ENCODE measurements around the gene PIEZO2. TPM values are rescaled to one million over a fixed set of nuclear protein-coding genes. Genes with fewer than 3 reads are reported as not detected.
"Not testable (repeated sequence)": the region's sequence is repeated elsewhere in the genome, so short reads cannot be mapped to it uniquely, and the experiment has no call there.

PIEZO2 gene
- total RNA-seq, 2 experiments from 2014 or later = not detected

GRCh38 chr18:10923551-10924070, 225.8 kb downstream of the PIEZO2 start:
- ATAC-seq (ENCODE audit: poor library complexity) (no peak), DNase-seq (no peak)
- no peak overlapping the region for H3K4me3 ChIP-seq (ENCODE audit: low read length)
- peaks cover 0 to 2% of the 10 kb centered on the region in 2 experiments for H3K27me3 ChIP-seq (ENCODE audit: control insufficient read depth in 1 of 2, insufficient read depth in 2 of 2, low read length in 2 of 2)
- intact Hi-C loops (cut with DNase I, micrococcal nuclease) = loop anchor here in 1 of 2 experiments (10.0 kb wide), 1 partner anchor 51 kb away; no protein-coding TSS in a partner anchor
- no peaks in the 10 kb centered on the region for H3K4me1 ChIP-seq (ENCODE audit: insufficient read depth, low read length)
- Mint-ChIP-seq H3K4me1 (ENCODE audit: low read depth) (no peaks in the 10 kb centered on the region), H3K4me3 (no peak overlapping the region), H3K36me3 (ENCODE audit: low read depth) (no peaks in the 10 kb centered on the region), H3K27ac (no peak overlapping the region), H3K27me3 (no peaks in the 10 kb centered on the region), H3K9me3 (no peaks in the 10 kb centered on the region)
- H3K36me3 ChIP-seq (ENCODE audit: insufficient read depth, low read length) = no peaks in the 10 kb centered on the region
- CTCF ChIA-PET = no interaction called here
- no peak for TF ChIP-seq CTCF (IDR thresholded peaks at IDR 0.05)
- POLR2A ChIA-PET = no interaction called here
- H3K9me3 ChIP-seq (ENCODE audit: control insufficient read depth in 1 of 2, insufficient read depth in 1 of 2, low read length in 2 of 2) = no peaks in the 10 kb centered on the region
- H3K27ac ChIP-seq (ENCODE audit: low read depth in 1 of 2, low read length in 2 of 2) = no peak overlapping the region

- Histone ChIP-seq H3K27ac (ENCODE audit: low read depth in 1 of 2, low read length in 2 of 2) (no peak overlapping the region), H3K9me3 (ENCODE audit: control insufficient read depth in 1 of 2, insufficient read depth in 1 of 2, low read length in 2 of 2) (no peaks in the 10 kb centered on the region), H3K4me1 (ENCODE audit: insufficient read depth, low read length) (no peaks in the 10 kb centered on the region), H3K27me3 (ENCODE audit: control insufficient read depth in 1 of 2, insufficient read depth in 2 of 2, low read length in 2 of 2) (peaks cover 0 to 2% of the 10 kb centered on the region in 2 experiments), H3K4me3 (ENCODE audit: low read length) (no peak overlapping the region), H3K36me3 (ENCODE audit: insufficient read depth, low read length) (no peaks in the 10 kb centered on the region)
- POLR2A ChIA-PET = no interaction called here
- DNase-seq (no peak), ATAC-seq (ENCODE audit: poor library complexity) (no peak)
- H3K27ac Mint-ChIP-seq = no peak overlapping the region
- no peaks in the 10 kb centered on the region for H3K36me3 Mint-ChIP-seq (ENCODE audit: low read depth)
- no peaks in the 10 kb centered on the region for H3K9me3 Mint-ChIP-seq
- TF ChIP-seq CTCF (IDR thresholded peaks at IDR 0.05) = no peak
- no peaks in the 10 kb centered on the region for H3K4me1 Mint-ChIP-seq (ENCODE audit: low read depth)
- H3K4me3 Mint-ChIP-seq = no peak overlapping the region
- CTCF ChIA-PET = no interaction called here
- intact Hi-C loops (cut with DNase I, micrococcal nuclease) = loop anchor here in 1 of 2 experiments (10.0 kb wide), 1 partner anchor 52 kb away; no protein-coding TSS in a partner anchor
- no peaks in the 10 kb centered on the region for H3K27me3 Mint-ChIP-seq
Measured at GRCh38 chr18:10923141-10923540, 226.2 kb downstream of the PIEZO2 start.

- ATAC-seq (ENCODE audit: poor library complexity); H3K27ac ChIP-seq (ENCODE audit: low read depth in 1 of 2, low read length in 2 of 2); H3K9me3 ChIP-seq (ENCODE audit: control insufficient read depth in 1 of 2, insufficient read depth in 1 of 2, low read length in 2 of 2); H3K4me1 ChIP-seq (ENCODE audit: insufficient read depth, low read length); POLR2A ChIA-PET; H3K27me3 ChIP-seq (ENCODE audit: control insufficient read depth in 1 of 2, insufficient read depth in 2 of 2, low read length in 2 of 2); H3K36me3 Mint-ChIP-seq (ENCODE audit: low read depth); CTCF ChIA-PET; H3K4me3 Mint-ChIP-seq; H3K27ac Mint-ChIP-seq; H3K27me3 Mint-ChIP-seq; H3K4me1 Mint-ChIP-seq (ENCODE audit: low read depth); H3K36me3 ChIP-seq (ENCODE audit: insufficient read depth, low read length); H3K9me3 Mint-ChIP-seq; H3K4me3 ChIP-seq (ENCODE audit: low read length); DNase-seq: not testable (repeated sequence)
- intact Hi-C loops (cut with DNase I, micrococcal nuclease) = loop anchor here in 1 of 2 experiments (10.0 kb wide), 1 partner anchor 52 kb away; no protein-coding TSS in a partner anchor
Measured at GRCh38 chr18:10922712-10923111, 226.7 kb downstream of the PIEZO2 start.

- H3K27ac ChIP-seq (ENCODE audit: low read depth in 1 of 2, low read length in 2 of 2); H3K4me1 Mint-ChIP-seq (ENCODE audit: low read depth); POLR2A ChIA-PET; ATAC-seq (ENCODE audit: poor library complexity); CTCF ChIA-PET; H3K9me3 Mint-ChIP-seq; H3K4me1 ChIP-seq (ENCODE audit: insufficient read depth, low read length); H3K9me3 ChIP-seq (ENCODE audit: control insufficient read depth in 1 of 2, insufficient read depth in 1 of 2, low read length in 2 of 2); H3K27me3 ChIP-seq (ENCODE audit: control insufficient read depth in 1 of 2, insufficient read depth in 2 of 2, low read length in 2 of 2); H3K27me3 Mint-ChIP-seq; DNase-seq; H3K36me3 Mint-ChIP-seq (ENCODE audit: low read depth); H3K4me3 ChIP-seq (ENCODE audit: low read length); H3K27ac Mint-ChIP-seq; H3K36me3 ChIP-seq (ENCODE audit: insufficient read depth, low read length); H3K4me3 Mint-ChIP-seq: not testable (repeated sequence)
- intact Hi-C loops (cut with DNase I, micrococcal nuclease) = loop anchor here in 1 of 2 experiments (10.0 kb wide), 1 partner anchor 54 kb away; no protein-coding TSS in a partner anchor
Measured at GRCh38 chr18:10920309-10920708, 229.1 kb downstream of the PIEZO2 start.

Measured in CD4-positive, alpha-beta T cell (primary cell).